ENCODE measurements around the gene FBXO24.

- TF ChIP-seq, protein P1, sequence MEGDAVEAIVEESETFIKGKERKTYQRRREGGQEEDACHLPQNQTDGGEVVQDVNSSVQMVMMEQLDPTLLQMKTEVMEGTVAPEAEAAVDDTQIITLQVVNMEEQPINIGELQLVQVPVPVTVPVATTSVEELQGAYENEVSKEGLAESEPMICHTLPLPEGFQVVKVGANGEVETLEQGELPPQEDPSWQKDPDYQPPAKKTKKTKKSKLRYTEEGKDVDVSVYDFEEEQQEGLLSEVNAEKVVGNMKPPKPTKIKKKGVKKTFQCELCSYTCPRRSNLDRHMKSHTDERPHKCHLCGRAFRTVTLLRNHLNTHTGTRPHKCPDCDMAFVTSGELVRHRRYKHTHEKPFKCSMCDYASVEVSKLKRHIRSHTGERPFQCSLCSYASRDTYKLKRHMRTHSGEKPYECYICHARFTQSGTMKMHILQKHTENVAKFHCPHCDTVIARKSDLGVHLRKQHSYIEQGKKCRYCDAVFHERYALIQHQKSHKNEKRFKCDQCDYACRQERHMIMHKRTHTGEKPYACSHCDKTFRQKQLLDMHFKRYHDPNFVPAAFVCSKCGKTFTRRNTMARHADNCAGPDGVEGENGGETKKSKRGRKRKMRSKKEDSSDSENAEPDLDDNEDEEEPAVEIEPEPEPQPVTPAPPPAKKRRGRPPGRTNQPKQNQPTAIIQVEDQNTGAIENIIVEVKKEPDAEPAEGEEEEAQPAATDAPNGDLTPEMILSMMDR (IDR thresholded peaks at IDR 0.05) = no peak
- TF ChIP-seq POLR2A (IDR thresholded peaks at IDR 0.05) = no peak
Measured at GRCh38 chr7:100565133-100565571, 21.0 kb upstream of the FBXO24 start.

All from prostate gland (tissue), 2 donors.